Upper lobe of left lung (tissue), 6 donors: Measurements from ENCODE around the gene COL20A1. TPM values are rescaled to one million over a fixed set of nuclear protein-coding genes. Genes with fewer than 3 reads are reported as not detected.

Experiments
- ATAC-seq, 2 donors: fragments of 200-7000 bp; cut with Tn5 transposase; one replicate each; pipeline ENCODE4 v1.9.1; 2022; ENCODE audit warnings: mild to moderate bottlenecking in 2 of 2, moderate library complexity in 2 of 2; ENCODE audit not compliant: low FRiP score in 2 of 2
- DNase-seq, 2 donors: peaks; one replicate each; pipeline ENCODE4 v3.0.0-alpha.2; 2019 to 2020
- H3K27ac ChIP-seq, 4 donors: fragments of 200-600 bp; sonication (generic); one replicate each; pipeline ENCODE4 v1.5.1; 2016 to 2019
- H3K27me3 ChIP-seq, 4 donors: fragments of 200-600 bp; sonication (generic); one replicate each; pipeline ENCODE4 v1.5.1; 2017 to 2019
- H3K36me3 ChIP-seq, 4 donors: fragments of 200-600 bp; sonication (generic); one replicate each; pipeline ENCODE4 v1.5.1; 2016 to 2019
- H3K4me1 ChIP-seq, 4 donors: fragments of 200-600 bp; sonication (generic); one replicate each; pipeline ENCODE4 v1.5.1; 2018 to 2019
- H3K4me3 ChIP-seq, 4 donors: fragments of 200-600 bp; sonication (generic); one replicate each; pipeline ENCODE4 v1.5.1; 2017 to 2019; ENCODE audit warnings: mild to moderate bottlenecking in 2 of 4, moderate library complexity in 1 of 4
- H3K9me3 ChIP-seq, 4 donors: fragments of 200-600 bp; sonication (generic); one replicate each; pipeline ENCODE4 v1.5.1; 2018 to 2019
- EP300 ChIP-seq, 4 donors: sonication (generic); formaldehyde crosslinking; IDR thresholded peaks; one replicate each; pipeline ENCODE4 v1.5.1; 2017; ENCODE audit warnings: antibody characterized with exemption in 4 of 4, control low read depth in 2 of 4
- POLR2A ChIP-seq, 4 donors: fragments of 450-650 bp; IDR thresholded peaks; one replicate each; pipeline ENCODE4 v1.5.1; 2016 to 2017; ENCODE audit warnings: antibody characterized with exemption in 4 of 4, mild to moderate bottlenecking in 2 of 4
- POLR2AphosphoS5 ChIP-seq, 2 donors: sonication (generic); formaldehyde crosslinking; IDR thresholded peaks; one replicate each; pipeline ENCODE4 v1.5.1; 2017; ENCODE audit warnings: antibody characterized with exemption in 2 of 2
- WGBS, 2 donors: methylation state at CpG; one replicate each; pipeline ENCODE4 v1.1.5; 2017 to 2018; 5-methylcytosine and 5-hydroxymethylcytosine counted together
- total RNA-seq, 6 donors: library from RNA; depleted of rRNA in 4 of 6; stranded (reverse); fragments of >200 nt in 4 of 6; gene quantifications; one replicate each; pipeline versions ENCODE4 v1.1.0 to v1.2.1, GENCODE V29; 2016 to 2021
- TF ChIP-seq, protein P1 (sequence below), 6 experiments: fragments of 450-650 bp in 4 of 6; fragments of 200-600 bp in 2 of 6; sonication (generic) in 2 of 6; IDR thresholded peaks; one replicate each; pipeline ENCODE4 v1.5.1; 2016 to 2019; ENCODE audit warnings: antibody characterized with exemption in 6 of 6
- donor health status: DM: no; HTN: no; CAD: no; lungs with moderate emphysema.
- donor health status: DM: no; HTN: yes; CAD: no; lungs with severe emphysema.

Gene COL20A1
- total RNA-seq, 6 donors from 2014 or later, result 0.03 TPM; not detected in 5

DNA sequence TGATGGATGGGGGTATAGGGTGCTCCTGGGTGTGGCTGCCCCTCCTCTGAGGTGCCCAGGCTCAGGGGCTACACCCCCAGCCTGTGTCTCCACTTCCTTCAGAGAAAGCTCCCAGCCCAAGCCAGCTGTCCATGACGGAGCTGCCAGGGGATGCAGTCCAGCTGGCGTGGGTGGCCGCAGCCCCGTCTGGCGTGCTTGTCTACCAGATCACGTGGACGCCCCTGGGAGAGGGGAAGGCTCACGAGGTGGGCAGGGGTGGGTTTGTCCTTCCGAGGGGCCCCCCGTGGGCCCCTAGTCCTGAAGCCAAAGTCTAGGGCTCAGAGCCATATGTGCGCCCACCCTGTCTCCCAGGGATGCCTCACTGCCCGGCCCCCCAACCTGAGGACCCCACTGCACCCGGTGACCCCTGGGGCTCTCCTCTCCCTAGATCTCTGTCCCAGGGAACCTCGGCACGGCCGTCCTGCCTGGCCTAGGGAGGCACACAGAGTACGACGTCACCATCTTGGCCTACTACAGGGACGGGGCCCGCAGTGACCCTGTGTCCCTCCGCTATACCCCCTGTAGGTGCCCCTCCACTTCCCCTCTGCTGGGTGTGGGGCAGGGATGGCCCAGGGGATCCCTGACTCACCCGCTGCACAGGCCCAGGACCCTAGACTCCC is 19.8 kb downstream of the COL20A1 start:
- H3K27me3 ChIP-seq, result peaks cover 0 to 8% (median 3%) of the 10 kb centered on the region in 4 donors
- ATAC-seq (peak in 1 of 2 donors; percentile 5), DNase-seq (peak in 1 of 2 donors; percentile 91)
- H3K4me3 ChIP-seq, result no peak overlapping the region
- H3K27ac ChIP-seq, result no peak overlapping the region
- H3K36me3 ChIP-seq, result no peaks in the 10 kb centered on the region
- WGBS, 2 donors, result 65 to 69% methylated on average over 13 to 22 of the region's 22 CpGs
- TF ChIP-seq, protein P1, sequence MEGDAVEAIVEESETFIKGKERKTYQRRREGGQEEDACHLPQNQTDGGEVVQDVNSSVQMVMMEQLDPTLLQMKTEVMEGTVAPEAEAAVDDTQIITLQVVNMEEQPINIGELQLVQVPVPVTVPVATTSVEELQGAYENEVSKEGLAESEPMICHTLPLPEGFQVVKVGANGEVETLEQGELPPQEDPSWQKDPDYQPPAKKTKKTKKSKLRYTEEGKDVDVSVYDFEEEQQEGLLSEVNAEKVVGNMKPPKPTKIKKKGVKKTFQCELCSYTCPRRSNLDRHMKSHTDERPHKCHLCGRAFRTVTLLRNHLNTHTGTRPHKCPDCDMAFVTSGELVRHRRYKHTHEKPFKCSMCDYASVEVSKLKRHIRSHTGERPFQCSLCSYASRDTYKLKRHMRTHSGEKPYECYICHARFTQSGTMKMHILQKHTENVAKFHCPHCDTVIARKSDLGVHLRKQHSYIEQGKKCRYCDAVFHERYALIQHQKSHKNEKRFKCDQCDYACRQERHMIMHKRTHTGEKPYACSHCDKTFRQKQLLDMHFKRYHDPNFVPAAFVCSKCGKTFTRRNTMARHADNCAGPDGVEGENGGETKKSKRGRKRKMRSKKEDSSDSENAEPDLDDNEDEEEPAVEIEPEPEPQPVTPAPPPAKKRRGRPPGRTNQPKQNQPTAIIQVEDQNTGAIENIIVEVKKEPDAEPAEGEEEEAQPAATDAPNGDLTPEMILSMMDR (IDR thresholded peaks at IDR 0.05), result no peak
- peak; percentile 39 to 63 for TF ChIP-seq POLR2AphosphoS5 (IDR thresholded peaks at IDR 0.05)
- H3K4me1 ChIP-seq, result peaks cover 0 to 8% (median 5%) of the 10 kb centered on the region in 4 donors
- no peaks in the 10 kb centered on the region for H3K9me3 ChIP-seq

DNA sequence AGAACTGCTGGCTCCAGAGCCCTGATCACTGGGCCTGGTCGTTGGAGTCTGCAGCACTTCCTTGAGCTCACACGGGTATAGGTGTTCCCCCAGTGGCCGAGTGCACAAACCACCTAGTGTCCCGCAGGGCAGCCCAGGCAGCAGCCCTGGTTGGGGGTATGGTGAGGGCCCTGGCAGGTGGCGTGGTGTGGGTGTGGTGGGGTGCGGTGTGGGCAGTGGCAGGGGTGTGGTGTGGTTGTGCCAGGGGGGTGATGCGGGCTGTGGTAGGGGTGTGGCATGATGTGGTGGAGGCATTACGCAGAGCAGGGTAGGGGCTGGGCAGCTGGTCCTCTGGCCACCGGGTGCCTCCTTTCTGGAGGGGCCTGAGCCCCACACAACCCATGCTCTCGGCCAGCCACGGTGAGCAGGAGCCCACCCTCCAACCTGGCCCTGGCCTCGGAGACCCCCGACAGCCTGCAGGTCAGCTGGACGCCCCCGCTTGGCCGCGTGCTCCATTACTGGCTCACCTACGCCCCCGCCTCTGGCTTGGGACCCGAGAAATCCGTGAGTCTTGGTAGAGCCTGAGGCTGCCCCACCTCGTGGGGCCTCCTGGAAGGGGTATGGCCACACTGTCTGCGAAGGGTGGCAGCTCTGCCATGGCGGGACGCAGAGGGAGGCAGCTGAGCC is 20.5 kb downstream of the COL20A1 start:
- Histone ChIP-seq H3K27ac (no peak overlapping the region), H3K4me1 (peaks cover 0 to 8% (median 5%) of the 10 kb centered on the region in 4 donors), H3K4me3 (no peak overlapping the region), H3K9me3 (no peaks in the 10 kb centered on the region), H3K27me3 (peaks cover 0 to 2% (median under 1%) of the 10 kb centered on the region in 4 donors), H3K36me3 (no peaks in the 10 kb centered on the region)
- ATAC-seq (no peak), DNase-seq (peak in 1 of 2 donors; percentile 80)
- TF ChIP-seq EP300 (IDR thresholded peaks at IDR 0.05) (no peak), POLR2AphosphoS5 (IDR thresholded peaks at IDR 0.05) (no peak), POLR2A (IDR thresholded peaks at IDR 0.05) (no peak)
- TF ChIP-seq, protein P1 (IDR thresholded peaks at IDR 0.05), result no peak
- WGBS, 2 donors, result 69 to 77% methylated on average over 16 to 20 of the region's 25 CpGs

DNA sequence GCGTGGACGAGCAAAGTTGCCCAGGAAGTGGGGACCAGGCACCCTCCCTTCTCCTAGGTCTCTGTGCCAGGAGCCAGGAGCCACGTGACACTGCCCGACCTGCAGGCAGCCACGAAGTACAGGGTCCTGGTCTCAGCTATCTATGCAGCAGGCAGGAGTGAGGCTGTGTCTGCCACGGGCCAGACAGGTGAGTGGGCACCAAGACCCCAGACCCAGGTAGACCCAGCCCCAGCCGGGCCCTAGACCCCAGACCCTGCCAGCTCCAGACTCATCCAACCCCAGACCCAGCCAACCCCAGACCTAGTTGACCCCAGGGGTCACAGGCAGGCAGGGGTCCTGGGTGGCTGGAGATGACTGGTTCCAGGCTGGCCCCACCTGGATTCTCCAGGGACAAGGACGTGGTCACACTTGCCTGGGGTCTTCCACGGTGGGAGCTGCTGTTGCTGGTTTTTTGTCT is 21.1 kb downstream of the COL20A1 start:
- Histone ChIP-seq H3K9me3 (no peaks in the 10 kb centered on the region), H3K27me3 (no peaks in the 10 kb centered on the region), H3K36me3 (no peaks in the 10 kb centered on the region), H3K4me3 (no peak overlapping the region), H3K27ac (no peak overlapping the region), H3K4me1 (peaks cover 0 to 8% (median 5%) of the 10 kb centered on the region in 4 donors)
- DNase-seq, result no peak
- TF ChIP-seq, protein P1 (IDR thresholded peaks at IDR 0.05), result no peak
- TF ChIP-seq POLR2A (IDR thresholded peaks at IDR 0.05), result no peak
- TF ChIP-seq EP300 (IDR thresholded peaks at IDR 0.05), result no peak
- TF ChIP-seq POLR2AphosphoS5 (IDR thresholded peaks at IDR 0.05), result no peak
- 59 to 67% methylated on average over 3 to 6 of the region's 9 CpGs for WGBS, 2 donors
- ATAC-seq, result no peak

DNA sequence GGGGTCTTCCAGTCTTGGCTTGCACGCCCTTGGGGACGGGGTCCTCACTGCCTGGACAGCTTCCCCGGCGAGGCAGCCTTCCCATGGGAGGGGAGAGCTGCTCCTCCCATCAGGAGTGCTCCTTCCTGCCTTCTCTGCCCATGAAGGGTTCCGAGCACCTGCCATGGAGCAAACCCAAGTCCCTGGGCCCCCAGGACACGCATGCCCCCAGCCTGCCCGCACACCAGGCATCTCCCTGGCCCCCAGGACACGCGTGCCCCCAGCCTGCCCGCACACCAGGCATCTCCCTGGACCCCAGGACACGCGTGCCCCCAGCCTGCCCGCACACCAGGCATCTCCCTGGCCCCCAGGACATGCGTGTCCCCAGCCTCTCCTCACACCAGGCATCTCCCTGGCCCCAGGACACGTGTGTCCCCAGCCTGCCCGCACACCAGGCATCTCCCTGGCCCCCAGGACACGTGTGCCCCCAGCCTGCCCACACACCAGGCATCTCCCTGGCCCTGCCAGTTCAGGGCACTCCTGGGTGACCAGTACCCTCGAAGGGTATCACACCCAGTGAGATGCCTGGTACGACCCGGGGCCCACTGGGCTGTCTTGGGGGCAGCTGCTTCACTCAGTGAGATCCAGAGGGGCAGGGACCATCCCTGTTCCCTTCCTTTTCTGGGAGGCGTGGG is 21.7 kb downstream of the COL20A1 start:
- DNase-seq (peak in 1 of 2 donors; percentile 69), ATAC-seq (no peak)
- Histone ChIP-seq H3K27ac (no peak overlapping the region), H3K27me3 (no peaks in the 10 kb centered on the region), H3K4me3 (no peak overlapping the region), H3K4me1 (peaks cover 0 to 6% (median 3%) of the 10 kb centered on the region in 4 donors), H3K36me3 (no peaks in the 10 kb centered on the region), H3K9me3 (no peaks in the 10 kb centered on the region)
- TF ChIP-seq POLR2A (IDR thresholded peaks at IDR 0.05), result no peak
- no peak for TF ChIP-seq POLR2AphosphoS5 (IDR thresholded peaks at IDR 0.05)
- no peak for TF ChIP-seq EP300 (IDR thresholded peaks at IDR 0.05)
- TF ChIP-seq, protein P1 (IDR thresholded peaks at IDR 0.05), result no peak
- WGBS, 2 donors, result 70 to 75% methylated on average over 2 to 21 of the region's 21 CpGs
